Measurements from ENCODE around the gene OLFML1. TPM values are rescaled to one million over a fixed set of nuclear protein-coding genes. Genes with fewer than 3 reads are reported as not detected.

OLFML1 gene
- total and polyA plus RNA-seq, 2 of the 13 experiments (the other 11 are each of a cell fraction or from before 2014, with no cell fraction given): 0.89 to 0.90 TPM

DNA sequence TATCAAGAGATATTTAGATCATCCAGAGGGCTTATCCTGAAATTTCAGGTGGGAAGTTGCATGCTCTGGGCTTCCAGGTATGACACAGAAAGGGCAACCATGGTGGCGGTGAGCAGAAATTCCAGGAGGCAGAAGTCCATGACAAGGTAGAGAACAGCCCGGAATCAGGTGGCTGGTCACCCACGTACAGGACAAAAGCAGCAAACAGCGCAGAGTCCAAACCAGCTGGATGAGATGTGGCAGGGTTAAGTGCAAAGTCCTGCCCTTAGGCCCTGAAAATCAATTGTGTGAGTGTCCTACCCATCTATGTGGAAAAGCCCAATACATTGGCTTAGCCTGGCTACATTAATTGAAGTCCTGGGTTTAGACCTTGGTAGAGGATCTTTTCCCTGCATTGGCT lies 40.1 kb downstream of the OLFML1 start (continued):
- TF ChIP-seq, protein P1, sequence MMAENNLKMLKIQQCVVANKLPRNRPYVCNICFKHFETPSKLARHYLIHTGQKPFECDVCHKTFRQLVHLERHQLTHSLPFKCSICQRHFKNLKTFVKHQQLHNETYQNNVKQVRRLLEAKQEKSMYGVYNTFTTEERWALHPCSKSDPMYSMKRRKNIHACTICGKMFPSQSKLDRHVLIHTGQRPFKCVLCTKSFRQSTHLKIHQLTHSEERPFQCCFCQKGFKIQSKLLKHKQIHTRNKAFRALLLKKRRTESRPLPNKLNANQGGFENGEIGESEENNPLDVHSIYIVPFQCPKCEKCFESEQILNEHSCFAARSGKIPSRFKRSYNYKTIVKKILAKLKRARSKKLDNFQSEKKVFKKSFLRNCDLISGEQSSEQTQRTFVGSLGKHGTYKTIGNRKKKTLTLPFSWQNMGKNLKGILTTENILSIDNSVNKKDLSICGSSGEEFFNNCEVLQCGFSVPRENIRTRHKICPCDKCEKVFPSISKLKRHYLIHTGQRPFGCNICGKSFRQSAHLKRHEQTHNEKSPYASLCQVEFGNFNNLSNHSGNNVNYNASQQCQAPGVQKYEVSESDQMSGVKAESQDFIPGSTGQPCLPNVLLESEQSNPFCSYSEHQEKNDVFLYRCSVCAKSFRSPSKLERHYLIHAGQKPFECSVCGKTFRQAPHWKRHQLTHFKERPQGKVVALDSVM (CRISPR knock-in tag; IDR thresholded peaks at IDR 0.05): no peak
- TF ChIP-seq JDP2 (CRISPR knock-in tag; IDR thresholded peaks at IDR 0.05; ENCODE audit: borderline replicate concordance) (no peak), POLR2A (IDR thresholded peaks at IDR 0.05; ENCODE audit: insufficient read depth in 1 of 2, low read depth in 2 of 2, low read length in 2 of 2) (no peak), ZNF678 (CRISPR knock-in tag; IDR thresholded peaks at IDR 0.05) (no peak), GABPB1 (CRISPR knock-in tag; IDR thresholded peaks at IDR 0.05) (no peak), SMARCC2 (IDR thresholded peaks at IDR 0.05) (no peak), ZSCAN20 (CRISPR knock-in tag; IDR thresholded peaks at IDR 0.05; ENCODE audit: borderline replicate concordance) (no peak), SMAD1 (CRISPR knock-in tag; IDR thresholded peaks at IDR 0.05; ENCODE audit: borderline replicate concordance, low read depth) (no peak), GTF3A (CRISPR knock-in tag; conservative IDR thresholded peaks at IDR 0.05) (no peak), CBX2 (IDR thresholded peaks at IDR 0.05; ENCODE audit: low read depth, low read length) (no peak), CBX2 (CRISPR knock-in tag; IDR thresholded peaks at IDR 0.05; ENCODE audit: low read depth) (no peak), NAIF1 (CRISPR knock-in tag; IDR thresholded peaks at IDR 0.05; ENCODE audit: borderline replicate concordance) (no peak), ZNF354B (CRISPR knock-in tag; IDR thresholded peaks at IDR 0.05) (no peak), ZSCAN22 (CRISPR knock-in tag; IDR thresholded peaks at IDR 0.05) (no peak), ZNF335 (CRISPR knock-in tag; IDR thresholded peaks at IDR 0.05) (no peak), TOE1 (CRISPR knock-in tag; IDR thresholded peaks at IDR 0.05) (no peak), PCBP2 (optimal IDR thresholded peaks at IDR 0.05; ENCODE audit: low read depth, low read length, poor library complexity, severe bottlenecking) (no peak), NFE2L1 (CRISPR knock-in tag; IDR thresholded peaks at IDR 0.05; ENCODE audit: borderline replicate concordance) (no peak)
- TF ChIP-seq, protein P2, sequence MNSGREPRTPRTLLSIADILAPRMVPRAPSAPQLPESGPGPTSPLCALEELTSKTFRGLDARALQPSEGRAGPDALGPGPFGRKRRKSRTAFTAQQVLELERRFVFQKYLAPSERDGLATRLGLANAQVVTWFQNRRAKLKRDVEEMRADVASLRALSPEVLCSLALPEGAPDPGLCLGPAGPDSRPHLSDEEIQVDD (CRISPR knock-in tag; IDR thresholded peaks at IDR 0.05; ENCODE audit: borderline replicate concordance): no peak
- TF ChIP-seq, protein P3, sequence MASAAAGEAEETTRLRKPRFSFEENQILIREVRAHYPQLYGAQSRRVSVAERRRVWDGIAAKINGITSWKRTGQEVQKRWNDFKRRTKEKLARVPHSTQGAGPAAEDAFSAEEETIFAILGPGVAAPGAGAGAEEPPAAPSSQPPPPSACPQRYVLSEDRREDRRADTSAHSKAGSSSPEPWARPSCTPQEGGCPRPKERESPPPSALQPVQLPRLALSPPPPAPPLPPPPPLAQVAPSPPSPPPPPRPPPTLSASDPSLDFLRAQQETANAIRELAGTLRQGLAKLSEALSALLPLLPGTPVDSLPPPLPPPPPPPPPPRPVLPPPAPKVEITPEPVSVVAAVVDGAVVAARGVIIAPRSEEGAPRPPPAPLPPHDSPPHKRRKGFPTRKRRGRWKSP (CRISPR knock-in tag; IDR thresholded peaks at IDR 0.05): no peak
- TF ChIP-seq, protein P4, sequence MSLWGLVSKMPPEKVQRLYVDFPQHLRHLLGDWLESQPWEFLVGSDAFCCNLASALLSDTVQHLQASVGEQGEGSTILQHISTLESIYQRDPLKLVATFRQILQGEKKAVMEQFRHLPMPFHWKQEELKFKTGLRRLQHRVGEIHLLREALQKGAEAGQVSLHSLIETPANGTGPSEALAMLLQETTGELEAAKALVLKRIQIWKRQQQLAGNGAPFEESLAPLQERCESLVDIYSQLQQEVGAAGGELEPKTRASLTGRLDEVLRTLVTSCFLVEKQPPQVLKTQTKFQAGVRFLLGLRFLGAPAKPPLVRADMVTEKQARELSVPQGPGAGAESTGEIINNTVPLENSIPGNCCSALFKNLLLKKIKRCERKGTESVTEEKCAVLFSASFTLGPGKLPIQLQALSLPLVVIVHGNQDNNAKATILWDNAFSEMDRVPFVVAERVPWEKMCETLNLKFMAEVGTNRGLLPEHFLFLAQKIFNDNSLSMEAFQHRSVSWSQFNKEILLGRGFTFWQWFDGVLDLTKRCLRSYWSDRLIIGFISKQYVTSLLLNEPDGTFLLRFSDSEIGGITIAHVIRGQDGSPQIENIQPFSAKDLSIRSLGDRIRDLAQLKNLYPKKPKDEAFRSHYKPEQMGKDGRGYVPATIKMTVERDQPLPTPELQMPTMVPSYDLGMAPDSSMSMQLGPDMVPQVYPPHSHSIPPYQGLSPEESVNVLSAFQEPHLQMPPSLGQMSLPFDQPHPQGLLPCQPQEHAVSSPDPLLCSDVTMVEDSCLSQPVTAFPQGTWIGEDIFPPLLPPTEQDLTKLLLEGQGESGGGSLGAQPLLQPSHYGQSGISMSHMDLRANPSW (CRISPR knock-in tag; IDR thresholded peaks at IDR 0.05; ENCODE audit: borderline replicate concordance): no peak

All from HepG2 (cell line).